ENCODE measurements around the gene ADAMTS2.

DNA sequence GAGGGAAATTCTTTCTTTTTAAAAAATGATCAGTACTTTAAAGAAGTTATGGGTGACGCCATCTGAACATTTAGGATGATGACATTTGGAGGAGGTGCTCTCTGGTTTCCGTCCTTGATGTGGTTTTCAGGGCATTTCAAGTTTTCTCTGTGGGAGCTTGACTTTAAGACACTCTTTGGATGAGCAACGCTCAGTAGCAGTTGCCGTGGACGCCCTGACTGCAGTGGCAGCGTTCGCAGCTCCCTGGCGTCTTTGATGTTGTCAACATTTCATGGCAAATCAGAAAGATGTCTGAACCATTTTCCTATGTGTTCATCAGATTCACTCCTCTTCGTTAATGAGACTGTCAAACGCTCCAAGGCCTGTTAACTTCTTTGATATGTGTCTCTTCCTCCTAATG, 199.0 kb downstream of the ADAMTS2 start:
- TF ChIP-seq, protein P1, sequence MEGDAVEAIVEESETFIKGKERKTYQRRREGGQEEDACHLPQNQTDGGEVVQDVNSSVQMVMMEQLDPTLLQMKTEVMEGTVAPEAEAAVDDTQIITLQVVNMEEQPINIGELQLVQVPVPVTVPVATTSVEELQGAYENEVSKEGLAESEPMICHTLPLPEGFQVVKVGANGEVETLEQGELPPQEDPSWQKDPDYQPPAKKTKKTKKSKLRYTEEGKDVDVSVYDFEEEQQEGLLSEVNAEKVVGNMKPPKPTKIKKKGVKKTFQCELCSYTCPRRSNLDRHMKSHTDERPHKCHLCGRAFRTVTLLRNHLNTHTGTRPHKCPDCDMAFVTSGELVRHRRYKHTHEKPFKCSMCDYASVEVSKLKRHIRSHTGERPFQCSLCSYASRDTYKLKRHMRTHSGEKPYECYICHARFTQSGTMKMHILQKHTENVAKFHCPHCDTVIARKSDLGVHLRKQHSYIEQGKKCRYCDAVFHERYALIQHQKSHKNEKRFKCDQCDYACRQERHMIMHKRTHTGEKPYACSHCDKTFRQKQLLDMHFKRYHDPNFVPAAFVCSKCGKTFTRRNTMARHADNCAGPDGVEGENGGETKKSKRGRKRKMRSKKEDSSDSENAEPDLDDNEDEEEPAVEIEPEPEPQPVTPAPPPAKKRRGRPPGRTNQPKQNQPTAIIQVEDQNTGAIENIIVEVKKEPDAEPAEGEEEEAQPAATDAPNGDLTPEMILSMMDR (IDR thresholded peaks at IDR 0.05): no peak
- no peak for TF ChIP-seq POLR2AphosphoS5 (IDR thresholded peaks at IDR 0.05)
- no peak for TF ChIP-seq POLR2A (IDR thresholded peaks at IDR 0.05)
- no peak for TF ChIP-seq EP300 (IDR thresholded peaks at IDR 0.05)
